SK-MEL-5 (cell line): ENCODE measurements around the gene CD248. TPM values are rescaled to one million over a fixed set of nuclear protein-coding genes. Genes with fewer than 3 reads are reported as not detected.
"Not testable (repeated sequence)": the region's sequence is repeated elsewhere in the genome, so short reads cannot be mapped to it uniquely, and the experiment has no call there.

Experiments
- DNase-seq: peaks from one replicate; pipeline ENCODE4 v3.0.0-alpha.2; 2016; ENCODE audit warnings: low read depth, low spot score
- in situ Hi-C: cut with HindIII; loops from 2 replicates; pipeline ENCODE4 v1.10.0; 2016; ENCODE audit warnings: low sequenced_read_pairs, high pct_unique_total_duplicates, low pct_unique_long_range_greater_than_20kb
- total RNA-seq: library from RNA; depleted of rRNA; stranded (reverse); fragments of >200 nt; shearing (Covaris generic); gene quantifications from 2 replicates; pipeline ENCODE4 v1.2.3, GENCODE V29; 2014

Gene CD248
- total RNA-seq, 1 experiment from 2014 or later: not detected

DNA sequence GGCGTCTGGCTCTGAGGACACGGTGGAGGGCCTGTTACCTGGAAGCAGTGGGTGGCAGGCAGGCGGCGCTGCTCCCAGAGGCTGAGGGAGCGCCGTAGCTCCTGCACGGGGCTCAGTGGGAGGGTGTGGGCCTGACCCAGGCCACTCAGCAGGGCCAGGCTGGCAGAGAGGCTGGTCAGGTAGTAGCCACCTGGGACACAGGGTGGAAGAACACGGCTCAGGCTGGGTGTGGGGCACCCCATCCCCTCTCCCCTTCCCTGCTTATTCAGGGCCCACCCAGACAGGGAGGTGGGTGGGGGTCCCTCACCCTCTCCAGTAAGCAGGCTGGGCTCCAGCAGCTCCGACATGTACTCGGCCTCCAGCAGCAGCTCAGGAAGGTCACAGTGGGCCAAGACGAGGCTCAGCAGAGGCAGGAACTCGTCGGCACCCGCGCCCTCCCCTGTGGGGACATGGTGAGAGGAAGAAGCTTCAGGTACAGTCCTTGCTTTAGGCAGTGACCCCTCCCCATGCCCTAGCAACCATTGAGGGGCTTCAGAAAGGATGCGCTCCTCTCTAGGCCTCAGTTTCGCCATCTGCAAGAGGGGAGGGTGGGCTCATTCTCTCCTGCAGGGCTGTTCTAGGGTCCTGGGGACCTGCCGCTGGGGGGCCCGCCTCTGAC is 16.5 kb upstream of the CD248 start:
- DNase-seq: no peak
- in situ Hi-C loops: no loop called here

DNA sequence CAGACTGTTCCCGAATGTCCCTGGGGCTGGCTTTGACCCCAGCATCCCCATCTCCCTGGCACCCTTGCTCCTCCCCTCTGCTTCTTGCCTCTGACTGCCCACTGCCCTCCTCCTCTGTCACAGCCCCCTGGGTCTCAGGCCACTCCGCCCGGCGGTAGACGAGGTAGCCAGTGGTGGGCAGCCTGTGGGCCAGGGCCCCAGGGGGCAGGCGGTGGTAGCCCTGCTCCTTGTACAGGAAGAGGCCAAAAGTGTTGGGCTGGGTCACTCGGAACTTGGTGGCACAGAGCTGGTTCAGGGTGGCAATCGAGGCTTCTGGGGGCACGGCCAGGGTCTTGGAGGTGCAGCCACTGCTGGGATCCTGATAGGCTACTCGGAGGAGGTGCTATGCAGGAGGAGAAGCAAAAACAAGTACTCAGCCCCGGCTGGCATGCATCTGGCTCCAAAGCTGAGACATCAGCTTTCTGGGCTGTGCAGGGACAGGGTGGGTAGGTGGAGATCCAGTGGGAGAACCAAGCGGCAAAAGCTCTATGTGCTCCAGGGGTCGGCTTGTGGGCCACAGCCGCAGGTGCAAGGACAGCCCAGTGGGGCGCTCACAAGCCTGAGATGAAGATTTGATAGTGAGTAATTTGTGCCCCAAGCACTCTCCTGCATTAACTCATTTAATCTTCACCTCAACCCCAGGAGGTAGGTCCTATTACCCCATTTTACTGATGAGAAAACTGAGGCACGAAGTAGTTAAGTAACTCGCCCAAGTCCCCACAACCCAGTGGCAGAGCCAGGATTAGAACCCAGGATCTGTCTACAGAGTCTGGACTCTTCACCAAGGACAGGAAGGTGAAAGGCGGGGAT is 15.8 kb upstream of the CD248 start:
- no peak for DNase-seq
- in situ Hi-C loops: no loop called here

DNA sequence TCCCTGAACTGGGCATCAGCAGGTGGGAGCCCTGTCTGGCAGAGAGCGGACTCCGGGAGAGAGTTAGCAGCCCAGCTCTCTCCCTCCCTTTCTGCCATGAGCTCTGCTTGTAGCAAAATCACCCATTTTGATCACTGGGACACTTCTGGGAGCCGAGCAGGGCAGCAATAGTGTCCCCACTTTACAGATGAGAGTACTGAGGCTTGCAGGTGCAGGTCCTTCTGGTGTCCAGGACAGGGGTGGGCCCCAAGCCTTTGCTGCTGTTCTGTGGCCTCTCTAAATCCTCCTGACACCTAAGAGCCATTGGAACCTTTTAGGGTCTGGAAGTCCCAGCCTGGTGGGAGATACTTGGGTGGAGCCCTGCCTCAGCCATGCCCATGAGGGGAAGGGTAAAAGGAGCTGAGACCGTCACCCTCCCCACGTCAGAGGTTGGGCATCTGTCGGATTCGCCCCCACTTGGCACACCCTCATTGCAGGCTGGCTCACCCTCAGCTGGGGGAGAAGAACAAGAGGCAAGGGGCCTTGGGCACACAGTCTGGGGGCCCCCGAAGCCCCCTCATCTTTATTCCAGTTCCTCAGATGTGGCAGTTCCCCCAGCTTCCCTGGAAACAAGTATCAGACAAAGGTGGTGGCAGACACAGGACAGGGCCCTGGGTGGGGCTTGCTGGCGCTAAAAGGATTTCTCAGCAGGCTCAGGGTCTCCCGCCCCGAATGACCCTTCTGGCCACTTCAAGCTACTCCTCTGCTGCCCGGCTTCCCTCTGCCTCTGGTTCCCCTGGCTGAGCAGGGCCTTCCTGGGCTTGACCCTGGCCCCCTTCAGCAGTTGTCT is 14.9 kb upstream of the CD248 start:
- in situ Hi-C loops: no loop called here
- DNase-seq: no peak

DNA sequence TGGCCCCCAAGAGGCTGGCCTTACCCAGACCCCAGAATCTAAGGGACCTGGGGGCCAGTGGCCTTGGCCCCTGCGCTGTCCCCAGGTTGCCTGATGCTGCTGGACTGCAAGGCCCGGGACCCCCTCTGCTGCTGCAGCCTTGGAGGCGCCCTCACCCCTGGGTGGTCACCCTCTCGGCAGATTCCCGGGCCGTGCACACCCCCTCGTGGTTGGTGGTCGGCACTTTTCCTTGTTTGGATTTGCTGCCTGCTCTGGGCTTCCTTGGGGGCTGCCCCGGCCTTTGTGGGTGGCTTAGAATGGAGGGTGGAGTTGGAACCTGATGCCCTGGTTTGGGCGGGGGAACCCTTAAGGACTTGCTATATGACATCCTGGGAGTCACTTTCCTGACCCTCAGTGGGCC is 14.1 kb upstream of the CD248 start:
- in situ Hi-C loops: no loop called here
- DNase-seq: no peak

DNA sequence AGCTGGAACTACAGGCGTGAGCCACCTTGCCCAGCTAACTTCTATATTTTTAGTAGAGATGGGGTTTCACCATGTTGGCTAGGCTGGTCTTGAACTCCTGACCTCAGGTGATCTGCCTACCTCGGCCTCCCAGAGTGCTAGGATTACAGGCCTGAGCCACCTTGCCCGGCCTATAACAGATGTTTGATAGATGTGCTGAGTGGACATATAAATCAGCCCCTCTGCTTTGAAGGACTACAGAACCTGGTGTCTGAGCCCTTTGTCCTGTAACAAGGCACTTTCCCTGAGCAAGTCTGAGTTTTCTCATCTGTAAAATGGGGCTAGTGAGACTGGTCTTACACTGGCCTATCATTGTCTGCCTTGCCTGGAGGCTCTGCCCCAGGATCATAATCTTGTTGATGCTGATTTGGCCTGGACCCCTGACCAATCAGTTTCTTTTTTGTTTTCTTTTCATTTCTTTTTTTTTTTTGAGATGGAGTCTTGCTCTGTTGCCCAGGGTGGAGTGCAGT is 12.4 kb upstream of the CD248 start:
- no peak for DNase-seq
- in situ Hi-C loops: no loop called here

DNA sequence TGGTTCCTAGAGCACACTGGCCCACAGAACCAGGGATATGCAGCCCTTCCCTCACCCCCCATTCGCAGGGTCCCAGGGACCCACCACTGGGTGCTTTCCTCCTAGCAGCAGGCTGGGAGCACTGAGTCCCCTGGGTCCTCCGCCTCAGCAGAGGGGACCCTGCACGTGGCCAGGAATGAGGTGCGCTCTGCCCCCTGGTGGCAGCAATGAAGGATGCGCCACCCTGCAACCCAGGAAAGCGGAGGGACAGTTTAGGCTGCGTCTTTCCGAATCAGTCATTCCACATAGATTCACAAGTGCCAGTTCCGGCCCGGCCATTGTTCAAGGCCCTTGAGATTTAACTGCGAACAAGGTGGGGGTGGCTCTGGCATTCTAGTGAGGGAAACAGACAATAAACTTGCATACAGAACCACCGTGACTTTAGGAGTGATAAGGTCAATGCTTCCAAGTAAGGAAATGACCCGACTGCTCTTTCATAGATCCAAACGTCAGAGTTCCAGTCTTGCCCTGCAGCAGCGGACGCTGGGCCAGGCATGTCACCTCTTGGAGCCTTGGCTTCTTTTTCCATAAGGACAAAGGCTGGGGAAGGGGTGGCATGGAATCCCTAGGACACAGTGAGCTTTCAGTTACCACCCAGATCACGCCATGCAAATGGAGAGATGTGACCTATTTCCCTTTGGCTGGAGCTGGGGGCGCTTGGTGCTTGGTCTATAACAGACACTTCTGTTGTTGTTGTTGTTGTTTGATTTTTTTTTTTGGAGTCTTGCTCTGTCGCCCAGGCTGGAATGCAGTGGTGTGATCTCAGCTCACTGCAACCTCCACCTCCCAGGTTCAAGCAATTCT is 11.7 kb upstream of the CD248 start:
- in situ Hi-C loops: no loop called here
- DNase-seq: peak; percentile 73

DNA sequence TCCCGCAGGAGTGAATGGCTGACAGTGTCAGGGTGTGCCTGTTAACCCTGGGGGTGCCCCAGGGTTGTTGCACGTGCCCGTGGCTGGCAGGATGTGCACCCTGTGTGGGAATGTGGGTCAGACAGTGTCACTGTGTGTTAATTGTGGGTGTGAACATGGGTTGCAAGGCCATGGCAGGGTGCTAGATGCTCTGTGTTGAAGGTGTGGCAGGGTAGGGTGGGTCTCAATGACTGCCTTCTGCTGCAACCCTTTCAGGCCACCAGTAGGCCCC is 11.1 kb upstream of the CD248 start:
- in situ Hi-C loops: no loop called here
- no peak for DNase-seq

DNA sequence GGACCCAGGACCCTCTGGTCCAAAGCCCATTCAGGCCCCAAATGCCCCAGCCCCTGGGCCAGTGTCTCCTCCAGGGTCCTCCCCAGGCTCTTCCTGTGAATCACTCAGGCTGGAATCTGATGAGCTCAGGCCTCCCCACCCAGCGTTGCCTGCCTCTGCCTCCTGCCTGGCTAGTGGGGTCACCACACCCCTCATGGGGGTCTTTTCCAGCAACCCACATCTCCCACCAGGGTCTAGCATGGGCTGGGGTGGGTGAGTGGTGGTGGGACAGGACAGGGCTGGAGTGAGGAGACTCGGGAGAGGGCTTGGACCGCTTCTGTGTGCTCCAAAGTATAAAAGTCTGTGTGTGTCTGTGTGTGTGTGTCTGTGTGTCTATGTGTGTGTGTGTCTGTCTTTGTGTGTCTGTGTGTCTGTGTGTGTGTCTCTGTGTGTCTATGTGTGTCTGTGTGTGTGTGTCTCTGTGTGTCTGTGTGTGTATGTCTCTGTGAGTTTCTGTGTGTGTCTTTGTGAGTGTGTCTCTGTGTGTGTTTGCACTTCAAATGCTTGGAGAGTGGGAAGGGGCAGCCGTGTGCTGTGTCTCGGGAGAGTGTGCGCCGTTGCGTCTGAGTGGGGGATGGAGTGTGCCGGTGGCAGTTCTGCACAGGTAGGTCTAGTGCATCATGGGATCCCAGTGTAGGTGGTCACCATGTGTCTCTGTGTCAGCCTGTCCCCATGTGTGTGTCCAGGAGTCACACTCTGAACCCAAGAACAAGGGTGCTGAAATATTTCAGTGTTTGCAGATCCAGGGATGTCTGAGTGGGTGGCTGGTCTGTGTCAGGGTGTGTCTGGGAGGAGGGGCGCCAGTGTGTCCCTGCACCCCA is 10.6 kb upstream of the CD248 start:
- no peak for DNase-seq
- in situ Hi-C loops: no loop called here

DNA sequence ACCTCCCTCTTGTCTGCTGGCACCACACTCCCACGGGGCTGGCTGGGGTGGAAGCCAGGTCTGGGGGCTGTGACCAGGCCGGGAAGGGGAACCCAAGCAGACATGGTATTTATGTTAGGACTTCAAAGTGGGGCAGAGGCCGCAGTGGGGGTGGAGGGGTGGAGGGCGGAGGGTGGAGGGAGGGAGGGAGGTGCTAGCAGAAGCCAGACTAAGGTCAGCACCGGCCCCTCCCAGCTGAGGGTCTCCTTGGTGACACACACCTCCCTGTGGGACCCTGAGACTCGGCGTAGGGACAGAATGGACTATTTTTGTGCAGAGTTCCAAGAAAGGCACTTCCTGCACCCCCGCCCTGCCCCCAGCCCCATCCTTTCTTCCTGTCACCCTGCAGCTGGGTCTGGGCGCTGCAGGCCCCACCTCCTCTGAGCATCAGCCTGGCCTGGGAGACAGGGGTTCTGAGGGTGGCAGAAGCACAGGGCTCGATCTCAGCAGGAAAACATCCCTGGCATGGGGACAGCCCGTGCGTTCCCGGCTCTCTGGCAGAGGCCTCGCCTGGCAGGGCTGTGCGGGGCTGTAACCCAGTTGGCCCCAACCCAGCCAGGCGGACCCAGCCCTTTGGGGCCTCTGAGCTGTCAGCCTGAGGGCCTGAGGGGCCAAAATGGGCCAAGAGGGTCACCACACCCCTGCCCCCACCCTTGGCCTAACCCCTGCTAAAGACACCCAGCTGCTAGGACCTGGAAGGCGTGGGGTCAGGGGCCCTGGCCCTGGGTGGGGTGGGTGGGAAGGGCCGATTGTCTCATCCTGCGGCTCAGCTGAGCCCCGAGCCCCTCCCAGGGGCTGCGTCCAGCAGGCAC is 9.6 kb upstream of the CD248 start:
- in situ Hi-C loops: no loop called here
- no peak for DNase-seq

DNA sequence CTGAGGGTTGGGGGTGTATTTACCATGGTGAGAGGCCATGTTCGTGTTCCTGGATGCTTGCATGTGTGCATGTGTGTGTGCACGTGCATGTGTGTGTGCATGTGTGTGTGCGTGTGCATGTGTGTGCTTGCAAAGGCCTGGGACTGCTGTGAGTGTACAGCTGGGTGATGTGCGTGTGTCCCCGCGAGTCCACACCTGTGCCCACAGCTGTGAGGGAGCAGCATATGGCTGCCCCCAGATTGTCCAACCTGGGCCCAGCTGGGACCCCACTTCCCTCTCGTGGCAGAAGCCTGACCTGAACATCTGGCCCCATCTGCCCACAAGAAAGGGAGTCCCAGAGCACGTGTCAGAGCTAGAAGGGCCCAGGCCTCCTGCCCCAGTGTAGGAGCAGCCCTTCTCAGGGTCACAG is 8.4 kb upstream of the CD248 start:
- DNase-seq: no peak
- in situ Hi-C loops: no loop called here

DNA sequence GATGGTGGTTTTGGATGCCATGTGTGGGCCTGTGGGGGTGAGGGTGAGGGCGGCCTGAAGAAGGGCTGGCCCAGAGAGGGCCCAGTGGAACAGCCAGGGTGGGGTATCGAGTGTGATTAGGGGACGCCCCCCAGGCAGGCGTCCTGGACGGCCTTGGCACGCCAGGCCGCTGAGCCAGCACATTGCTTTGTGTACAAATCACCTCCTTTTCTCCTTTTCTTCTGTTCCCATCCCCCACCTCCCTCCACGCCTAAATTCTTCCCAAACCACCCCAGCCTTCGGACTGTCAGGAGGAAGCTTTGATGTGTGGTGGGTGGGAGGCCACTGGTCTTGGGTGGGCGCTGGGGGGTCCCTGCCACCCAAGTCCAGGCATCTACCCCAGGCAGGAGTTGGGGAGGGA is 7.8 kb upstream of the CD248 start:
- no peak for DNase-seq
- in situ Hi-C loops: no loop called here

DNA sequence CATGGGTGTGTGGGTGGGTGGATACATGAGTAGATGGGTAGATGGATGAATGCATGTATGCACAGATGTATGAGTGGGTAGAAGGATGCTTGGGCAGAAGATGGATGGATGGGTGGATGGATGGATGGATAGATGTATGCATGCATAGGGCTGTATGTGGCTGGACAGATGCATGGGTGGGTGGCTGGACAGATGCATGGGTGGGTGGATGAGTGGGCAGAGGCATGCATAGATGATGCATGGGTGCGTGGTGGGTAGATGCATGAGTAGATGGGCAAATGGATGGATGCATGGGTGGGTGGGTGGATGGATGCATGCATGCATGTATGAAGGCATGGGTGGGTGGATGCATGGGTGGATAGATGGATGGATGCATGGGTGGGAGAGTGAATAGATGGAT is 6.8 kb upstream of the CD248 start:
- in situ Hi-C loops: no loop called here

DNA sequence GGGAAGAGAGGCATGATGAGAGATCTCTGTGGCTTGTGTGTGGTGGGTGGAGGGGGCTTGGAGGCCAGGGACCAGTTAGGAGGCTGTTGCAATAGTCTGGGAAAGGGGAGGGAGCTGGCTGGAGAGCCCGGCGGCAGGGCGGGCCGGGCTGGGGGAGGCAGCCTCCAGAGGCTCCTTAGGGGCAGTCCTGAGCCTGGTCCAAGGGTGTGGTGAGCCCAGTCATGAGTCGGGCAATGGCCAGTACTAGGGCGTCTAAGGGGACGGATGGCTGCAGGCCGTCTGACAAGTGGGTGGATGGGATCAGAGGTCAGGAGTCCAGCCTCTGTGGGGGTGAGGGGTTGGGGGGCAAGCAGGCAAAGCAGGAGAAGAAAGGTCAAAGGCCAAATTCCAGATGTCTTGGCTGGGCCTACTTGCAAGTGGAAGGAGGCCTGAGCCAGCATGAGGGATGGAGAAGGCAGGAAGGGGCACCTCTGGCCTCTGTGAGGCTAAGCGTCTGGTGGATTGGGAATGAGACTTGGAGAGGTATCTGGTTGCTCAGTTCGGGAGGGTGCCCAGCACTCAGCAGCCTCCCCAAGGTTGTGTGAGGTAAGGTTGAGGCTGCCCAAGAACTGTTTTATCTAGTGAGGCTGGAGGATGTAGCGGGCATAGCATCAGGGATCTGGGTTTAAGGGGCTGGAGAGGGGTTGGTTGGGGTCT is 6.0 kb upstream of the CD248 start:
- in situ Hi-C loops: no loop called here
- DNase-seq: no peak

More for the DNA sequence above, 6.8 kb upstream of the CD248 start:
- no peak for DNase-seq

DNA sequence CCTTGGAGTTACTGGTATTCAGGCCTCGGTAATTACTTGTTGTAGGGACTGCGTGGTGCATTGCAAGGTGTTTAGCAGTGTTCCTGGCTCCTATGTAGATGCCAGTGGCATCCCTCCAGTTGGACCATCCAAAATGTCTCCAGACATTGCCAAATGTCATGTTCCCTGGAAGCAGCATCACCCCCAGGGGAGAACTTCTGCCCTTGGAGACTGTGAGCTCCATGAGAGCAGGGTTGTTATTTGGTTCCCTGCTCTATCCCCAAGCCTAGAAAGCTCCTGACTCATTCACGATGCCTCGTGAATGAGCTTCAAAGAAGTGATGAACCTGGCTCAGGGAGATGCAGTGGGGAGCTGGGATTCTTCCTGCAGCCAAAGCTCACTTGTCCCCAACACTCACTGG is 4.8 kb upstream of the CD248 start:
- in situ Hi-C loops: no loop called here
- no peak for DNase-seq

DNA sequence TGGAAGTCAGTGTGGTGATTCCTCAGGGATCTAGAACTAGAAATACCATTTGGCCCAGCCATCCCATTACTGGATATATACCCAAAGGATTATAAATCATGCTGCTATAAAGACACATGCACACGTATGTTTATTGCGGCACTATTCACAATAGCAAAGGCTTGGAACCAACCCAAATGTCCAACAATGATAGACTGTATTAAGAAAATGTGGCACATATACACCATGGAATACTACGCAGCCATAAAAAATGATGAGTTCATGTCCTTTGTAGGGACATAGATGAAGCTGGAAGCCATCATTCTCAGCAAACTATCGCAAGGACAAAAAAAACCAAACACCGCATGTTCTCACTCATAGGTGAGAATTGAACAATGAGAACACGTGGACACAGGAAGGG is 3.9 kb upstream of the CD248 start:
- in situ Hi-C loops, DNase-seq: not testable (repeated sequence)
